Measurements from ENCODE around the gene SH3GL1.

DNA sequence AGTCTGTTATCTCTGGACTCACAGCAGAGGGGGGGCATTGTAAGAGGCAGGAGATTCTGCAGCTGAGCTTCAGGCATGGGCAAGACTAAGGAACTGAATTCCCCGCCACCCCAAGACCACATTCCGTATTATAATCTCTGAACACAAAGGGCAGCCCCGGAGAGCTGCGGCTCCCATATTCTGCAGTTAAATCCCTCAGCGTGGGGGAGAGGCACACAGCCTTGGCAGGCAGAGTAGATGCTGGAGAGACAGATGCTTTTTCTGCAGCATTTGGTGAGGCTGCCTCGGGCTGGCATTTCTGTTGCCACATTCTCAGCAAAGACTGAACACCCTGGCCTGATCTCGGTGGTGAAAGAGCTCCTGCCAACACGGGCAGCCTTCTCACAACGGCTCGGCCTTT lies 15.0 kb upstream of the SH3GL1 start:
- TF ChIP-seq, protein P1, sequence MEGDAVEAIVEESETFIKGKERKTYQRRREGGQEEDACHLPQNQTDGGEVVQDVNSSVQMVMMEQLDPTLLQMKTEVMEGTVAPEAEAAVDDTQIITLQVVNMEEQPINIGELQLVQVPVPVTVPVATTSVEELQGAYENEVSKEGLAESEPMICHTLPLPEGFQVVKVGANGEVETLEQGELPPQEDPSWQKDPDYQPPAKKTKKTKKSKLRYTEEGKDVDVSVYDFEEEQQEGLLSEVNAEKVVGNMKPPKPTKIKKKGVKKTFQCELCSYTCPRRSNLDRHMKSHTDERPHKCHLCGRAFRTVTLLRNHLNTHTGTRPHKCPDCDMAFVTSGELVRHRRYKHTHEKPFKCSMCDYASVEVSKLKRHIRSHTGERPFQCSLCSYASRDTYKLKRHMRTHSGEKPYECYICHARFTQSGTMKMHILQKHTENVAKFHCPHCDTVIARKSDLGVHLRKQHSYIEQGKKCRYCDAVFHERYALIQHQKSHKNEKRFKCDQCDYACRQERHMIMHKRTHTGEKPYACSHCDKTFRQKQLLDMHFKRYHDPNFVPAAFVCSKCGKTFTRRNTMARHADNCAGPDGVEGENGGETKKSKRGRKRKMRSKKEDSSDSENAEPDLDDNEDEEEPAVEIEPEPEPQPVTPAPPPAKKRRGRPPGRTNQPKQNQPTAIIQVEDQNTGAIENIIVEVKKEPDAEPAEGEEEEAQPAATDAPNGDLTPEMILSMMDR (IDR thresholded peaks at IDR 0.05) = no peak
- no peak for TF ChIP-seq POLR2A (IDR thresholded peaks at IDR 0.05)
